MCF 10A (cell line): ENCODE measurements around the gene SIPA1L2. TPM values are rescaled to one million over a fixed set of nuclear protein-coding genes. Genes with fewer than 3 reads are reported as not detected.

ENCODE experiments used
- BruUV-seq: library from RNA; stranded (reverse); fragments of 400-500 nt; replicated peaks from 2 replicates; lab custom pipeline; 2021; lab: Mats Ljungman, UMichigan
- CTCF ChIA-PET: fragments of 300-600 bp; sonication (Branson Sonifier 250); formaldehyde crosslinking; extraction: SDS; loops from one replicate; lab custom pipeline; 2021; ENCODE audit warnings: antibody characterized with exemption, inconsistent platforms; lab: Yijun Ruan, JAX
- POLR2A ChIA-PET: fragments of 300-600, 350-650 bp; sonication (Branson Sonifier 250); formaldehyde crosslinking; extraction: SDS; loops from one replicate; lab custom pipeline; 2020; ENCODE audit warnings: antibody characterized with exemption, inconsistent platforms; lab: Yijun Ruan, JAX
- DNase-seq: peaks from one replicate; pipeline ENCODE4 v3.0.0-alpha.2; 2018; ENCODE audit not compliant: unreplicated experiment
- H3K27ac Mint-ChIP-seq: one replicate; pipeline ENCODE4 v1.8.0; 2022; ENCODE audit warnings: mild to moderate bottlenecking, low read depth, mixed read lengths; ENCODE audit not compliant: unreplicated experiment
- H3K27me3 Mint-ChIP-seq: one replicate; pipeline ENCODE4 v1.8.0; 2022; ENCODE audit warnings: mixed read lengths; ENCODE audit not compliant: insufficient read depth, unreplicated experiment
- H3K36me3 Mint-ChIP-seq: one replicate; pipeline ENCODE4 v1.8.0; 2022; ENCODE audit warnings: mild to moderate bottlenecking, moderate library complexity, mixed read lengths; ENCODE audit not compliant: insufficient read depth, unreplicated experiment
- H3K4me1 Mint-ChIP-seq: one replicate; pipeline ENCODE4 v1.8.0; 2022; ENCODE audit warnings: mixed read lengths; ENCODE audit not compliant: insufficient read depth, unreplicated experiment
- H3K4me3 Mint-ChIP-seq: one replicate; pipeline ENCODE4 v1.8.0; 2022; ENCODE audit warnings: mild to moderate bottlenecking, moderate library complexity, mixed read lengths; ENCODE audit not compliant: unreplicated experiment
- H3K9me3 Mint-ChIP-seq: one replicate; pipeline ENCODE4 v1.8.0; 2022; ENCODE audit warnings: mixed read lengths; ENCODE audit not compliant: unreplicated experiment
- intact Hi-C: fragments of 100-400 bp; cut with micrococcal nuclease; formaldehyde crosslinking; loops from 2 replicates; pipeline ENCODE4 v1.14.1; 2022
- total RNA-seq: library from RNA; stranded (reverse); gene quantifications from 2 replicates; pipeline ENCODE4 v1.2.3, GENCODE V29; 2022
- TF ChIP-seq, protein P1 (sequence below): fragments of 200-600 bp; IDR thresholded peaks from one replicate; pipeline ENCODE4 v1.8.0; 2022; ENCODE audit warnings: antibody characterized with exemption, mild to moderate bottlenecking; ENCODE audit not compliant: unreplicated experiment

Gene SIPA1L2
- total RNA-seq, 1 experiment from 2014 or later = 15.2 TPM

GRCh38 chr1:232625319-232625868 lies 4.5 kb downstream of the SIPA1L2 start:
- Mint-ChIP-seq H3K9me3 (no peaks in the 10 kb centered on the region), H3K27me3 (no peaks in the 10 kb centered on the region), H3K4me3 (no peak overlapping the region), H3K4me1 (peaks cover 52% of the 10 kb centered on the region), H3K36me3 (peaks cover 6% of the 10 kb centered on the region), H3K27ac (peak overlapping the region; percentile 8)
- no peak for DNase-seq
- BruUV-seq = no TSS peak
- intact Hi-C loops = loop anchor here (5.0 to 10.0 kb wide), 6 partner anchors 138 to 743 kb away; no protein-coding TSS in a partner anchor
- ChIA-PET POLR2A (interaction anchor here (0.7 to 3.9 kb wide), 8 partner anchors 17 to 759 kb away, joined by 3 to 36 read pairs (median 6); no protein-coding TSS in a partner anchor), CTCF (interaction anchor here (0.6 to 6.4 kb wide), 14 partner anchors 27 to 868 kb away, joined by 3 to 154 read pairs (median 8); no protein-coding TSS in a partner anchor)
- TF ChIP-seq, protein P1, sequence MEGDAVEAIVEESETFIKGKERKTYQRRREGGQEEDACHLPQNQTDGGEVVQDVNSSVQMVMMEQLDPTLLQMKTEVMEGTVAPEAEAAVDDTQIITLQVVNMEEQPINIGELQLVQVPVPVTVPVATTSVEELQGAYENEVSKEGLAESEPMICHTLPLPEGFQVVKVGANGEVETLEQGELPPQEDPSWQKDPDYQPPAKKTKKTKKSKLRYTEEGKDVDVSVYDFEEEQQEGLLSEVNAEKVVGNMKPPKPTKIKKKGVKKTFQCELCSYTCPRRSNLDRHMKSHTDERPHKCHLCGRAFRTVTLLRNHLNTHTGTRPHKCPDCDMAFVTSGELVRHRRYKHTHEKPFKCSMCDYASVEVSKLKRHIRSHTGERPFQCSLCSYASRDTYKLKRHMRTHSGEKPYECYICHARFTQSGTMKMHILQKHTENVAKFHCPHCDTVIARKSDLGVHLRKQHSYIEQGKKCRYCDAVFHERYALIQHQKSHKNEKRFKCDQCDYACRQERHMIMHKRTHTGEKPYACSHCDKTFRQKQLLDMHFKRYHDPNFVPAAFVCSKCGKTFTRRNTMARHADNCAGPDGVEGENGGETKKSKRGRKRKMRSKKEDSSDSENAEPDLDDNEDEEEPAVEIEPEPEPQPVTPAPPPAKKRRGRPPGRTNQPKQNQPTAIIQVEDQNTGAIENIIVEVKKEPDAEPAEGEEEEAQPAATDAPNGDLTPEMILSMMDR = no peak

GRCh38 chr1:232624546-232625281 lies 5.2 kb downstream of the SIPA1L2 start:
- intact Hi-C loops = loop anchor here (5.0 to 10.0 kb wide), 6 partner anchors 137 to 742 kb away; no protein-coding TSS in a partner anchor

GRCh38 chr1:232622981-232623380 lies 7.0 kb downstream of the SIPA1L2 start:
- no peak overlapping the region for H3K4me3 Mint-ChIP-seq
- POLR2A ChIA-PET = interaction anchor here (0.7 to 1.6 kb wide), 4 partner anchors 33 to 756 kb away, joined by 3 to 4 read pairs (median 3); no protein-coding TSS in a partner anchor
- H3K27ac Mint-ChIP-seq = no peak overlapping the region
- H3K27me3 Mint-ChIP-seq = no peaks in the 10 kb centered on the region
- no TSS peak for BruUV-seq
- peaks cover 45% of the 10 kb centered on the region for H3K4me1 Mint-ChIP-seq
- peaks cover 6% of the 10 kb centered on the region for H3K36me3 Mint-ChIP-seq
- H3K9me3 Mint-ChIP-seq = no peaks in the 10 kb centered on the region
- CTCF ChIA-PET = interaction anchor here (0.7 to 6.4 kb wide), 5 partner anchors 84 to 897 kb away, joined by 3 to 154 read pairs (median 3); no protein-coding TSS in a partner anchor
- intact Hi-C loops = loop anchor here (10.0 kb wide), 3 partner anchors 238 to 318 kb away; no protein-coding TSS in a partner anchor
- no peak for DNase-seq
- TF ChIP-seq, protein P1 = no peak

More at GRCh38 chr1:232624546-232625281, 5.2 kb downstream of the SIPA1L2 start:
- no peaks in the 10 kb centered on the region for H3K9me3 Mint-ChIP-seq
- no peak overlapping the region for H3K4me3 Mint-ChIP-seq
- ChIA-PET POLR2A (interaction anchor here (0.6 to 3.9 kb wide), 8 partner anchors 8 to 757 kb away, joined by 3 to 36 read pairs (median 4); no protein-coding TSS in a partner anchor), CTCF (interaction anchor here (0.5 to 6.4 kb wide), 10 partner anchors 95 to 868 kb away, joined by 3 to 154 read pairs (median 5); no protein-coding TSS in a partner anchor)
- H3K27me3 Mint-ChIP-seq = no peaks in the 10 kb centered on the region
- BruUV-seq = no TSS peak
- H3K4me1 Mint-ChIP-seq = peaks cover 59% of the 10 kb centered on the region
- H3K36me3 Mint-ChIP-seq = peaks cover 6% of the 10 kb centered on the region
- no peak for DNase-seq
- H3K27ac Mint-ChIP-seq = peak overlapping the region; percentile 8
- TF ChIP-seq, protein P1 = no peak
